Fibroblast of lung (primary cell): ENCODE results near the gene MCF2L2. TPM values are rescaled to one million over a fixed set of nuclear protein-coding genes. Genes with fewer than 3 reads are reported as not detected.

Experiments
- DNase-seq, 2 donors: peaks; one replicate each; pipeline versions ENCODE4 v3.0.0 to v3.0.0-alpha.2; 2010; ENCODE audit warnings: low read depth in 2 of 2
- H2AFZ ChIP-seq: 2 replicates; pipeline ENCODE4 v1.5.1; 2012; ENCODE audit warnings: low read length, control low read depth, inconsistent platforms
- H3K27ac ChIP-seq: 2 replicates; pipeline ENCODE4 v1.5.1; 2011; ENCODE audit warnings: low read length, control low read depth; ENCODE audit not compliant: insufficient read depth
- H3K27me3 ChIP-seq: 2 replicates; pipeline ENCODE4 v1.5.1; 2011; ENCODE audit warnings: mild to moderate bottlenecking, low read length; ENCODE audit not compliant: control insufficient read depth, insufficient read depth
- H3K36me3 ChIP-seq: 2 replicates; pipeline ENCODE4 v1.5.1; 2011; ENCODE audit warnings: low read length; ENCODE audit not compliant: control insufficient read depth, insufficient read depth
- H3K4me1 ChIP-seq: 2 replicates; pipeline ENCODE4 v1.5.1; 2011; ENCODE audit warnings: low read length; ENCODE audit not compliant: control insufficient read depth, insufficient read depth; ENCODE audit errors: extremely low read depth
- H3K4me2 ChIP-seq: 2 replicates; pipeline ENCODE4 v1.5.1; 2011; ENCODE audit warnings: low read length, control low read depth; ENCODE audit not compliant: insufficient read depth; ENCODE audit errors: extremely low read depth
- H3K4me3 ChIP-seq, 4 experiments: fragments of 200-600 bp in 1 of 4; sonication (generic) in 1 of 4; replicated peaks in 1 of 4; 2 replicates each; pipeline ENCODE4 v1.5.1; 2011 to 2016; ENCODE audit warnings: low read length in 4 of 4, low read depth in 3 of 4, mild to moderate bottlenecking in 3 of 4, control low read depth in 2 of 4, inconsistent platforms in 1 of 4, mixed read lengths in 1 of 4; ENCODE audit not compliant: insufficient read depth in 1 of 4; ENCODE audit errors: control extremely low read depth in 1 of 4
- H3K79me2 ChIP-seq: 2 replicates; pipeline ENCODE4 v1.5.1; 2012; ENCODE audit warnings: mild to moderate bottlenecking, low read length, inconsistent platforms; ENCODE audit not compliant: control insufficient read depth, insufficient read depth
- H3K9ac ChIP-seq: 2 replicates; pipeline ENCODE4 v1.5.1; 2011; ENCODE audit warnings: mild to moderate bottlenecking, low read length, control low read depth; ENCODE audit not compliant: insufficient read depth
- H3K9me3 ChIP-seq: 2 replicates; pipeline ENCODE4 v1.5.1; 2012; ENCODE audit warnings: low read depth, low read length; ENCODE audit not compliant: control insufficient read depth, insufficient read depth
- H4K20me1 ChIP-seq: 2 replicates; pipeline ENCODE4 v1.5.1; 2011; ENCODE audit warnings: low read length; ENCODE audit not compliant: control insufficient read depth, insufficient read depth; ENCODE audit errors: extremely low read depth
- CTCF ChIP-seq, 2 donors: IDR thresholded peaks in 1 of 2; conservative IDR thresholded peaks in 1 of 2; 1 replicate in 1 of 2; 2 replicates in 1 of 2; pipeline ENCODE4 v1.5.1; 2011 to 2012; ENCODE audit warnings: low read length in 2 of 2, control low read depth in 1 of 2, inconsistent platforms in 1 of 2, low read depth in 1 of 2, mild to moderate bottlenecking in 1 of 2
- EZH2 ChIP-seq: IDR thresholded peaks from 2 replicates; pipeline ENCODE4 v1.5.1; 2012; ENCODE audit warnings: low read length, control low read depth, mild to moderate bottlenecking; ENCODE audit errors: missing control alignments
- polyA plus RNA-seq, 2 donors: library from polyadenylated mRNA; depleted of rRNA in 1 of 2; stranded (reverse) in 1 of 2; unstranded in 1 of 2; fragments of >200 nt; gene quantifications; 2 replicates each; pipeline ENCODE4 v1.2.1, GENCODE V29; 2011 to 2012; ENCODE audit warnings: missing spikeins in 1 of 2
- total RNA-seq: library from RNA; depleted of rRNA; stranded (reverse); fragments of >200 nt; gene quantifications from 2 replicates; pipeline ENCODE4 v1.2.1, GENCODE V29; 2014

Gene MCF2L2
- total and polyA plus RNA-seq, 2 donors (not counting 1 experiment from before 2014, with no cell fraction given), result under 0.01 to 0.08 TPM

GRCh38 chr3:183387797-183388196 is 40.6 kb downstream of the MCF2L2 start:
- no peak overlapping the region for H3K4me2 ChIP-seq
- no peak for DNase-seq
- no peak overlapping the region for H3K9ac ChIP-seq
- H2AFZ ChIP-seq, result no peak overlapping the region
- no peaks in the 10 kb centered on the region for H4K20me1 ChIP-seq
- no peak overlapping the region for H3K27ac ChIP-seq
- no peaks in the 10 kb centered on the region for H3K79me2 ChIP-seq
- no peaks in the 10 kb centered on the region for H3K4me1 ChIP-seq
- H3K4me3 ChIP-seq, result no peak overlapping the region
- TF ChIP-seq CTCF (conservative IDR thresholded peaks at IDR 0.05 in 1 of 2, IDR thresholded peaks at IDR 0.05 in 1 of 2; ENCODE audit: low read depth in 1 of 2, low read length in 2 of 2) (no peak), EZH2 (no peak)
- peaks cover 4% of the 10 kb centered on the region for H3K27me3 ChIP-seq
- H3K9me3 ChIP-seq, result no peaks in the 10 kb centered on the region
- no peaks in the 10 kb centered on the region for H3K36me3 ChIP-seq

GRCh38 chr3:183386651-183387050 is 41.8 kb downstream of the MCF2L2 start:
- H3K36me3 ChIP-seq, result no peaks in the 10 kb centered on the region
- H3K9me3 ChIP-seq, result no peaks in the 10 kb centered on the region
- H3K4me2 ChIP-seq, result no peak overlapping the region
- H3K79me2 ChIP-seq, result no peaks in the 10 kb centered on the region
- H3K27ac ChIP-seq, result no peak overlapping the region
- no peak overlapping the region for H3K4me3 ChIP-seq
- no peaks in the 10 kb centered on the region for H3K4me1 ChIP-seq
- H4K20me1 ChIP-seq, result no peaks in the 10 kb centered on the region
- H3K9ac ChIP-seq, result no peak overlapping the region
- H3K27me3 ChIP-seq, result peaks cover 4% of the 10 kb centered on the region
- H2AFZ ChIP-seq, result no peak overlapping the region
- DNase-seq, result no peak
- TF ChIP-seq CTCF (conservative IDR thresholded peaks at IDR 0.05 in 1 of 2, IDR thresholded peaks at IDR 0.05 in 1 of 2; ENCODE audit: low read depth in 1 of 2, low read length in 2 of 2) (no peak), EZH2 (no peak)

- H3K79me2 ChIP-seq, result no peaks in the 10 kb centered on the region
- H3K9me3 ChIP-seq, result no peaks in the 10 kb centered on the region
- H3K4me3 ChIP-seq, result no peak overlapping the region
- H3K4me1 ChIP-seq, result no peaks in the 10 kb centered on the region
- H2AFZ ChIP-seq, result no peak overlapping the region
- no peaks in the 10 kb centered on the region for H3K36me3 ChIP-seq
- H4K20me1 ChIP-seq, result no peaks in the 10 kb centered on the region
- no peak overlapping the region for H3K27ac ChIP-seq
- H3K27me3 ChIP-seq, result peaks cover 4% of the 10 kb centered on the region
- no peak for TF ChIP-seq EZH2
- peak; percentile 71 to 72 for TF ChIP-seq CTCF (conservative IDR thresholded peaks at IDR 0.05 in 1 of 2, IDR thresholded peaks at IDR 0.05 in 1 of 2; ENCODE audit: low read depth in 1 of 2, low read length in 2 of 2)
- DNase-seq, result peak; percentile 57 to 85
- H3K4me2 ChIP-seq, result no peak overlapping the region
- no peak overlapping the region for H3K9ac ChIP-seq
Measured at GRCh38 chr3:183385698-183386613, 42.5 kb downstream of the MCF2L2 start.
